Breast epithelium (tissue), 3 donors: ENCODE results near the gene SLAMF1.

ENCODE experiments used
- POLR2A ChIP-seq: fragments of 450-650 bp; IDR thresholded peaks from one replicate; pipeline ENCODE4 v1.6.1; 2016; ENCODE audit warnings: antibody characterized with exemption, mild to moderate bottlenecking, moderate library complexity
- POLR2AphosphoS5 ChIP-seq, 3 donors: sonication (generic); formaldehyde crosslinking; IDR thresholded peaks; one replicate each; pipeline ENCODE4 v1.6.1; 2017; ENCODE audit warnings: antibody characterized with exemption in 3 of 3
- TF ChIP-seq, protein P1 (sequence below), 3 donors: fragments of 450-650 bp; IDR thresholded peaks; one replicate each; pipeline ENCODE4 v1.5.1; 2016 to 2017; ENCODE audit warnings: antibody characterized with exemption in 3 of 3, mild to moderate bottlenecking in 3 of 3, moderate library complexity in 3 of 3

DNA sequence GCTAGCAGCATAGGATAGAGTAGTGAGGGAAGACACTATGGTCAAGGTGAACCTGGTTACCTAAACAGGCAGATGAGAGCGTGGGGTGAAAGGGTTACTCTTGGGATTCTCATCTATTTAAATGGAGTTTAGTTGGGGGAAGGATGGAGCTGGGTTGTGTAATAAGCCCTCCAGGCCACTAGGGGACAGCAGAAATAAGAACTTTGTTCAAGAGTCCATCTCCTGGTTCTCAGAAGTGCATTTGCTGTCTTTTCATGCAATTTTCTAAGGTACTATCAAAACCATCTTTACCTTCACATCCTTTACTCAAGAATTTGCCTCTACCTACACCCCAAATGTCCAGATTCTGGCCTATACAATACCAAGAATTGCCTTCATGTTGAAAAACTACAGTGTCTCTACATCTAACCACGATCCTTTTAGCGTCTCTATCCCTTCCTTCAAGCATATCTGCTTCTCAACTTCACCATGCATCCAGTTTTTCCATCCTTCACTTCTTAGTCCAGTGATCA is 28.0 kb downstream of the SLAMF1 start:
- TF ChIP-seq, protein P1, sequence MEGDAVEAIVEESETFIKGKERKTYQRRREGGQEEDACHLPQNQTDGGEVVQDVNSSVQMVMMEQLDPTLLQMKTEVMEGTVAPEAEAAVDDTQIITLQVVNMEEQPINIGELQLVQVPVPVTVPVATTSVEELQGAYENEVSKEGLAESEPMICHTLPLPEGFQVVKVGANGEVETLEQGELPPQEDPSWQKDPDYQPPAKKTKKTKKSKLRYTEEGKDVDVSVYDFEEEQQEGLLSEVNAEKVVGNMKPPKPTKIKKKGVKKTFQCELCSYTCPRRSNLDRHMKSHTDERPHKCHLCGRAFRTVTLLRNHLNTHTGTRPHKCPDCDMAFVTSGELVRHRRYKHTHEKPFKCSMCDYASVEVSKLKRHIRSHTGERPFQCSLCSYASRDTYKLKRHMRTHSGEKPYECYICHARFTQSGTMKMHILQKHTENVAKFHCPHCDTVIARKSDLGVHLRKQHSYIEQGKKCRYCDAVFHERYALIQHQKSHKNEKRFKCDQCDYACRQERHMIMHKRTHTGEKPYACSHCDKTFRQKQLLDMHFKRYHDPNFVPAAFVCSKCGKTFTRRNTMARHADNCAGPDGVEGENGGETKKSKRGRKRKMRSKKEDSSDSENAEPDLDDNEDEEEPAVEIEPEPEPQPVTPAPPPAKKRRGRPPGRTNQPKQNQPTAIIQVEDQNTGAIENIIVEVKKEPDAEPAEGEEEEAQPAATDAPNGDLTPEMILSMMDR (IDR thresholded peaks at IDR 0.05): no peak
- no peak for TF ChIP-seq POLR2A
- TF ChIP-seq POLR2AphosphoS5 (IDR thresholded peaks at IDR 0.05): no peak
